ENCODE data around the gene XRN1. TPM values are rescaled to one million over a fixed set of nuclear protein-coding genes. Genes with fewer than 3 reads are reported as not detected.

The XRN1 gene
- total and polyA plus RNA-seq, 10 donors: 5.3 to 87.5 (median 76.9) TPM

- no peak overlapping the region for H3K4me3 ChIP-seq
- no peaks in the 10 kb centered on the region for H3K9me3 ChIP-seq
- intact Hi-C loops (cut with DNase I; ENCODE audit: low total_unique reads): no loop called here
- WGBS, 5 donors: 87 to 97% (median 92%) methylated on average over 3 of the region's 3 CpGs
- H3K36me3 ChIP-seq: peaks cover 0 to 62% (median 6%) of the 10 kb centered on the region in 6 donors
- DNase-seq: no peak
- H3K4me1 ChIP-seq: no peaks in the 10 kb centered on the region
- H3K27ac ChIP-seq: no peak overlapping the region
- TF ChIP-seq POLR2A (IDR thresholded peaks at IDR 0.05): no peak
- no peak for TF ChIP-seq CTCF (IDR thresholded peaks at IDR 0.05 in 8 of 11, conservative IDR thresholded peaks at IDR 0.05 in 3 of 11)
- TF ChIP-seq POLR2AphosphoS5 (IDR thresholded peaks at IDR 0.05): no peak
- no peaks in the 10 kb centered on the region for H3K27me3 ChIP-seq (replicated peaks in 1 of 7)
These were observed 19.9 kb upstream of the XRN1 start for GRCh38 chr3:142467768-142468167.

- intact Hi-C loops (cut with DNase I; ENCODE audit: low total_unique reads): no loop called here
- TF ChIP-seq CTCF (IDR thresholded peaks at IDR 0.05 in 8 of 11, conservative IDR thresholded peaks at IDR 0.05 in 3 of 11): no peak
- TF ChIP-seq POLR2A (IDR thresholded peaks at IDR 0.05): no peak
- no peak for TF ChIP-seq POLR2AphosphoS5 (IDR thresholded peaks at IDR 0.05)
- no peak overlapping the region for H3K27ac ChIP-seq
- no peak overlapping the region for H3K4me3 ChIP-seq
- no peaks in the 10 kb centered on the region for H3K27me3 ChIP-seq (replicated peaks in 1 of 7)
- H3K9me3 ChIP-seq: no peaks in the 10 kb centered on the region
- DNase-seq: no peak
- no peaks in the 10 kb centered on the region for H3K4me1 ChIP-seq
- WGBS, 5 donors: 80 to 95% (median 87%) methylated on average over 3 of the region's 3 CpGs
- peaks cover 0 to 97% (median 34%) of the 10 kb centered on the region in 6 donors for H3K36me3 ChIP-seq
These were observed 12.9 kb upstream of the XRN1 start for GRCh38 chr3:142460689-142461088.

- Histone ChIP-seq H3K27ac (no peak overlapping the region), H3K36me3 (peaks cover 0 to 91% (median 31%) of the 10 kb centered on the region in 6 donors), H3K9me3 (no peaks in the 10 kb centered on the region), H3K27me3 (replicated peaks in 1 of 7) (no peaks in the 10 kb centered on the region), H3K4me1 (no peaks in the 10 kb centered on the region), H3K4me3 (no peak overlapping the region)
- DNase-seq: no peak
- WGBS, 5 donors: 75 to 93% (median 93%) methylated on average over 2 of the region's 2 CpGs
- intact Hi-C loops (cut with DNase I; ENCODE audit: low total_unique reads): no loop called here
- TF ChIP-seq POLR2AphosphoS5 (IDR thresholded peaks at IDR 0.05) (no peak), POLR2A (IDR thresholded peaks at IDR 0.05) (no peak), CTCF (IDR thresholded peaks at IDR 0.05 in 8 of 11, conservative IDR thresholded peaks at IDR 0.05 in 3 of 11) (no peak)
These were observed 12.1 kb upstream of the XRN1 start for GRCh38 chr3:142459929-142460328.

GRCh38 chr3:142459096-142459495 lies 11.3 kb upstream of the XRN1 start:
- WGBS, 5 donors: 78 to 98% (median 94%) methylated on average over 3 of the region's 3 CpGs
- Histone ChIP-seq H3K27me3 (replicated peaks in 1 of 7) (no peaks in the 10 kb centered on the region), H3K36me3 (peaks cover 0 to 83% (median 30%) of the 10 kb centered on the region in 6 donors), H3K4me3 (no peak overlapping the region), H3K9me3 (no peaks in the 10 kb centered on the region), H3K4me1 (no peaks in the 10 kb centered on the region), H3K27ac (no peak overlapping the region)
- no peak for TF ChIP-seq POLR2A (IDR thresholded peaks at IDR 0.05)
- no peak for TF ChIP-seq CTCF (IDR thresholded peaks at IDR 0.05 in 8 of 11, conservative IDR thresholded peaks at IDR 0.05 in 3 of 11)
- TF ChIP-seq POLR2AphosphoS5 (IDR thresholded peaks at IDR 0.05): no peak
- no peak for DNase-seq
- intact Hi-C loops (cut with DNase I; ENCODE audit: low total_unique reads): no loop called here

Measured in spleen (tissue), 11 donors.